ENCODE measurements around the gene ASTL.

- TF ChIP-seq USF1 (CRISPR knock-in tag; IDR thresholded peaks at IDR 0.05) (no peak), ZNF175 (CRISPR knock-in tag; IDR thresholded peaks at IDR 0.05; ENCODE audit: low read depth) (no peak), CTCF (IDR thresholded peaks at IDR 0.05 in 2 of 3, conservative IDR thresholded peaks at IDR 0.05 in 1 of 3; ENCODE audit: insufficient read depth in 2 of 3, low read depth in 1 of 3, low read length in 3 of 3) (no peak), MTF1 (CRISPR knock-in tag; IDR thresholded peaks at IDR 0.05; ENCODE audit: borderline replicate concordance) (no peak), TFAP4 (CRISPR knock-in tag; IDR thresholded peaks at IDR 0.05; ENCODE audit: borderline replicate concordance) (no peak), ZBTB5 (IDR thresholded peaks at IDR 0.05) (no peak), BRF2 (IDR thresholded peaks at IDR 0.05; ENCODE audit: borderline replicate concordance, insufficient read depth, insufficient read length) (no peak), ZNF143 (CRISPR knock-in tag; IDR thresholded peaks at IDR 0.05) (no peak)
Observed at GRCh38 chr2:96150007-96150640, 11.8 kb upstream of the ASTL start.
